Neural cell (in vitro differentiated cells): ENCODE measurements around the gene DERA. TPM values are rescaled to one million over a fixed set of nuclear protein-coding genes. Genes with fewer than 3 reads are reported as not detected.
"Not testable (repeated sequence)": the region's sequence is repeated elsewhere in the genome, so short reads cannot be mapped to it uniquely, and the experiment has no call there.

Source experiments
- H2AFZ ChIP-seq: fragments of 200-600, 300-800 bp; sonication (generic), shearing (Covaris generic); 2 replicates; pipeline ENCODE4 v1.6.0; 2014; ENCODE audit warnings: low read depth, mild to moderate bottlenecking, antibody characterized with exemption, low read length, moderate library complexity
- H3F3A ChIP-seq: fragments of 200-600 bp; shearing (Covaris generic); 2 replicates; pipeline ENCODE4 v1.6.1; 2016; ENCODE audit warnings: mild to moderate bottlenecking, moderate library complexity, mixed read lengths, antibody characterized with exemption, low read length; ENCODE audit not compliant: insufficient read depth, poor library complexity, severe bottlenecking
- H3K27ac ChIP-seq: fragments of 200-600, 300-800 bp; sonication (generic), shearing (Covaris generic); 2 replicates; pipeline ENCODE4 v1.5.1; 2014; ENCODE audit warnings: mild to moderate bottlenecking, low read length, moderate library complexity
- H3K27me3 ChIP-seq: fragments of 300-800, 200-600 bp; sonication (generic), shearing (Covaris generic); 2 replicates; pipeline ENCODE4 v1.6.0; 2014; ENCODE audit warnings: mild to moderate bottlenecking, low read depth, low read length, moderate library complexity; ENCODE audit not compliant: insufficient read depth
- H3K36me3 ChIP-seq: fragments of 300-800, 200-600 bp; sonication (generic), shearing (Covaris generic); 2 replicates; pipeline ENCODE4 v1.5.1; 2014; ENCODE audit warnings: mild to moderate bottlenecking, antibody characterized with exemption, low read length, moderate library complexity; ENCODE audit not compliant: insufficient read depth
- H3K4me2 ChIP-seq: fragments of 300-800, 200-600 bp; sonication (generic), shearing (Covaris generic); 2 replicates; pipeline ENCODE4 v1.6.0; 2014; ENCODE audit warnings: mild to moderate bottlenecking, low read length
- H3K4me3 ChIP-seq: fragments of 300-800, 200-600 bp; sonication (generic), shearing (Covaris generic); 2 replicates; pipeline ENCODE4 v1.5.1; 2014; ENCODE audit warnings: mild to moderate bottlenecking, low read length, moderate library complexity
- H3K79me2 ChIP-seq: fragments of 200-600 bp; shearing (Covaris generic); replicated peaks from 2 replicates; pipeline ENCODE4 v1.6.0; 2014; ENCODE audit warnings: mild to moderate bottlenecking, low read length, moderate library complexity; ENCODE audit not compliant: insufficient read depth
- H3K9ac ChIP-seq: fragments of 300-800, 200-600 bp; sonication (generic), shearing (Covaris generic); 2 replicates; pipeline ENCODE4 v1.6.1; 2016; ENCODE audit warnings: mild to moderate bottlenecking, low read length, mixed read lengths
- H3K9me2 ChIP-seq: fragments of 200-600 bp; shearing (Covaris generic); 2 replicates; pipeline ENCODE4 v1.6.1; 2016; ENCODE audit warnings: mild to moderate bottlenecking, low read length, mixed read lengths; ENCODE audit not compliant: insufficient read depth
- H3K9me3 ChIP-seq: fragments of 200-600, 300-800 bp; sonication (generic), shearing (Covaris generic); 2 replicates; pipeline ENCODE4 v1.6.1; 2016; ENCODE audit warnings: mild to moderate bottlenecking, mixed run types, low read length, moderate library complexity, mixed read lengths
- H4K20me1 ChIP-seq: fragments of 200-600 bp; shearing (Covaris generic); 2 replicates; pipeline ENCODE4 v1.6.1; 2016; ENCODE audit warnings: mild to moderate bottlenecking, mixed run types; ENCODE audit not compliant: insufficient read depth
- EP300 ChIP-seq: fragments of 450-650 bp; conservative IDR thresholded peaks from 2 replicates; pipeline ENCODE4 v1.6.1; 2014; ENCODE audit warnings: antibody characterized with exemption, mild to moderate bottlenecking, moderate library complexity; ENCODE audit not compliant: poor library complexity, severe bottlenecking
- EZH2 ChIP-seq: fragments of 200-600, 300-800 bp; shearing (Covaris generic), sonication (generic); IDR thresholded peaks from 2 replicates; pipeline ENCODE4 v1.6.1; 2014; ENCODE audit warnings: antibody characterized with exemption, low read length, borderline replicate concordance, mild to moderate bottlenecking; ENCODE audit not compliant: insufficient read depth, poor library complexity, severe bottlenecking
- MXI1 ChIP-seq: fragments of 450-650 bp; conservative IDR thresholded peaks from 2 replicates; pipeline ENCODE4 v1.6.1; 2014; ENCODE audit warnings: antibody characterized with exemption, mild to moderate bottlenecking; ENCODE audit not compliant: poor library complexity, severe bottlenecking
- POLR2AphosphoS5 ChIP-seq: IDR thresholded peaks from 2 replicates; pipeline ENCODE4 v1.6.1; 2012
- RAD21 ChIP-seq: fragments of 450-650 bp; conservative IDR thresholded peaks from 2 replicates; pipeline ENCODE4 v1.6.1; 2014; ENCODE audit warnings: antibody characterized with exemption, mild to moderate bottlenecking, moderate library complexity
- REST ChIP-seq: IDR thresholded peaks from 2 replicates; pipeline ENCODE4 v1.6.1; 2012; ENCODE audit warnings: borderline replicate concordance
- SMC3 ChIP-seq: fragments of 450-650 bp; conservative IDR thresholded peaks from 2 replicates; pipeline ENCODE4 v1.6.1; 2014; ENCODE audit warnings: antibody characterized with exemption, mild to moderate bottlenecking, moderate library complexity; ENCODE audit not compliant: poor library complexity
- TAF1 ChIP-seq: IDR thresholded peaks from 2 replicates; pipeline ENCODE4 v1.6.1; 2012; ENCODE audit warnings: low read depth
- polyA plus RNA-seq: library from polyadenylated mRNA; depleted of rRNA; stranded (reverse); fragments of >200 nt; gene quantifications from 2 replicates; pipeline ENCODE4 v1.2.3, GENCODE V29; 2014
- TF ChIP-seq, protein P1 (sequence below): fragments of 450-650 bp; IDR thresholded peaks from 2 replicates; pipeline ENCODE4 v1.5.1; 2014; ENCODE audit warnings: antibody characterized with exemption, mild to moderate bottlenecking, moderate library complexity; ENCODE audit not compliant: poor library complexity, severe bottlenecking

DERA gene
- polyA plus RNA-seq, 1 donor from 2014 or later: 7.7 TPM

GRCh38 chr12:16056910-16057309 is 145.8 kb downstream of the DERA start:
- H3K27ac ChIP-seq: no peak overlapping the region
- H3K9me3 ChIP-seq: no peaks in the 10 kb centered on the region
- H3K4me2 ChIP-seq: no peak overlapping the region
- TF ChIP-seq POLR2AphosphoS5 (no peak), EZH2 (no peak), RAD21 (no peak), SMC3 (no peak), EP300 (no peak), TAF1 (no peak), REST (no peak), MXI1 (no peak)
- TF ChIP-seq, protein P1, sequence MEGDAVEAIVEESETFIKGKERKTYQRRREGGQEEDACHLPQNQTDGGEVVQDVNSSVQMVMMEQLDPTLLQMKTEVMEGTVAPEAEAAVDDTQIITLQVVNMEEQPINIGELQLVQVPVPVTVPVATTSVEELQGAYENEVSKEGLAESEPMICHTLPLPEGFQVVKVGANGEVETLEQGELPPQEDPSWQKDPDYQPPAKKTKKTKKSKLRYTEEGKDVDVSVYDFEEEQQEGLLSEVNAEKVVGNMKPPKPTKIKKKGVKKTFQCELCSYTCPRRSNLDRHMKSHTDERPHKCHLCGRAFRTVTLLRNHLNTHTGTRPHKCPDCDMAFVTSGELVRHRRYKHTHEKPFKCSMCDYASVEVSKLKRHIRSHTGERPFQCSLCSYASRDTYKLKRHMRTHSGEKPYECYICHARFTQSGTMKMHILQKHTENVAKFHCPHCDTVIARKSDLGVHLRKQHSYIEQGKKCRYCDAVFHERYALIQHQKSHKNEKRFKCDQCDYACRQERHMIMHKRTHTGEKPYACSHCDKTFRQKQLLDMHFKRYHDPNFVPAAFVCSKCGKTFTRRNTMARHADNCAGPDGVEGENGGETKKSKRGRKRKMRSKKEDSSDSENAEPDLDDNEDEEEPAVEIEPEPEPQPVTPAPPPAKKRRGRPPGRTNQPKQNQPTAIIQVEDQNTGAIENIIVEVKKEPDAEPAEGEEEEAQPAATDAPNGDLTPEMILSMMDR: no peak
- no peak overlapping the region for H3K9ac ChIP-seq
- H3K27me3 ChIP-seq: no peaks in the 10 kb centered on the region
- no peaks in the 10 kb centered on the region for H4K20me1 ChIP-seq
- no peak overlapping the region for H3K4me3 ChIP-seq
- no peaks in the 10 kb centered on the region for H3K9me2 ChIP-seq
- no peak overlapping the region for H2AFZ ChIP-seq
- no peaks in the 10 kb centered on the region for H3F3A ChIP-seq
- no peaks in the 10 kb centered on the region for H3K79me2 ChIP-seq
- H3K36me3 ChIP-seq: no peaks in the 10 kb centered on the region

GRCh38 chr12:16057351-16057751 is 146.2 kb downstream of the DERA start:
- not testable (repeated sequence) for H3K9ac ChIP-seq, H3K27me3 ChIP-seq, H3K79me2 ChIP-seq, H3K9me3 ChIP-seq, H4K20me1 ChIP-seq, H3F3A ChIP-seq, H3K9me2 ChIP-seq, H3K4me2 ChIP-seq, H2AFZ ChIP-seq, H3K27ac ChIP-seq, H3K4me3 ChIP-seq, H3K36me3 ChIP-seq

GRCh38 chr12:16062611-16063010 is 151.5 kb downstream of the DERA start:
- Histone ChIP-seq H3K9me3 (no peaks in the 10 kb centered on the region), H3F3A (no peaks in the 10 kb centered on the region), H3K79me2 (no peaks in the 10 kb centered on the region), H3K4me2 (no peak overlapping the region), H3K36me3 (no peaks in the 10 kb centered on the region), H3K27ac (no peak overlapping the region), H3K4me3 (no peak overlapping the region), H3K9ac (no peak overlapping the region), H2AFZ (no peak overlapping the region), H3K9me2 (no peaks in the 10 kb centered on the region), H3K27me3 (no peaks in the 10 kb centered on the region), H4K20me1 (no peaks in the 10 kb centered on the region)
- TF ChIP-seq SMC3 (no peak), EZH2 (no peak), POLR2AphosphoS5 (no peak), REST (no peak), TAF1 (no peak), MXI1 (no peak)
